Measurements from ENCODE around the gene TAF8.

GRCh38 chr6:42066156-42066675 is 15.9 kb downstream of the TAF8 start:
- TF ChIP-seq, protein P1, sequence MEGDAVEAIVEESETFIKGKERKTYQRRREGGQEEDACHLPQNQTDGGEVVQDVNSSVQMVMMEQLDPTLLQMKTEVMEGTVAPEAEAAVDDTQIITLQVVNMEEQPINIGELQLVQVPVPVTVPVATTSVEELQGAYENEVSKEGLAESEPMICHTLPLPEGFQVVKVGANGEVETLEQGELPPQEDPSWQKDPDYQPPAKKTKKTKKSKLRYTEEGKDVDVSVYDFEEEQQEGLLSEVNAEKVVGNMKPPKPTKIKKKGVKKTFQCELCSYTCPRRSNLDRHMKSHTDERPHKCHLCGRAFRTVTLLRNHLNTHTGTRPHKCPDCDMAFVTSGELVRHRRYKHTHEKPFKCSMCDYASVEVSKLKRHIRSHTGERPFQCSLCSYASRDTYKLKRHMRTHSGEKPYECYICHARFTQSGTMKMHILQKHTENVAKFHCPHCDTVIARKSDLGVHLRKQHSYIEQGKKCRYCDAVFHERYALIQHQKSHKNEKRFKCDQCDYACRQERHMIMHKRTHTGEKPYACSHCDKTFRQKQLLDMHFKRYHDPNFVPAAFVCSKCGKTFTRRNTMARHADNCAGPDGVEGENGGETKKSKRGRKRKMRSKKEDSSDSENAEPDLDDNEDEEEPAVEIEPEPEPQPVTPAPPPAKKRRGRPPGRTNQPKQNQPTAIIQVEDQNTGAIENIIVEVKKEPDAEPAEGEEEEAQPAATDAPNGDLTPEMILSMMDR (IDR thresholded peaks at IDR 0.05) = no peak
- TF ChIP-seq POLR2A (IDR thresholded peaks at IDR 0.05) = no peak
